ENCODE measurements around the gene CYP1A2.
"Not testable (repeated sequence)": the region's sequence is repeated elsewhere in the genome, so short reads cannot be mapped to it uniquely, and the experiment has no call there.

CYP1A2 gene

GRCh38 chr15:74735305-74735704 is 13.3 kb upstream of the CYP1A2 start:
- DNase-seq (ENCODE audit: low read depth in 2 of 2) = no peak

GRCh38 chr15:74738239-74738638 is 10.4 kb upstream of the CYP1A2 start:
- DNase-seq (ENCODE audit: low read depth in 2 of 2) = not testable (repeated sequence)

- no peak for DNase-seq (ENCODE audit: low read depth in 2 of 2)
Observed at GRCh38 chr15:74742422-74742821, 6.2 kb upstream of the CYP1A2 start.

GRCh38 chr15:74746389-74746788 is 2.3 kb upstream of the CYP1A2 start:
- DNase-seq (ENCODE audit: low read depth in 2 of 2) = no peak

- DNase-seq (ENCODE audit: low read depth in 2 of 2) = no peak
Observed at GRCh38 chr15:74749832-74750231, 1.2 kb downstream of the CYP1A2 start.

GRCh38 chr15:74750751-74751150 is 2.1 kb downstream of the CYP1A2 start:
- no peak for DNase-seq (ENCODE audit: low read depth in 2 of 2)

GRCh38 chr15:74752011-74752410 is 3.4 kb downstream of the CYP1A2 start:
- DNase-seq (ENCODE audit: low read depth in 2 of 2) = no peak

- DNase-seq (ENCODE audit: low read depth in 2 of 2) = no peak
Observed at GRCh38 chr15:74752531-74752930, 3.9 kb downstream of the CYP1A2 start.

GRCh38 chr15:74754593-74755215 is 6.1 kb downstream of the CYP1A2 start:
- DNase-seq (ENCODE audit: low read depth in 2 of 2) = no peak

GRCh38 chr15:74758736-74759135 is 10.1 kb downstream of the CYP1A2 start:
- no peak for DNase-seq (ENCODE audit: low read depth in 2 of 2)

GRCh38 chr15:74762791-74763150 is 14.1 kb downstream of the CYP1A2 start:
- DNase-seq (ENCODE audit: low read depth in 2 of 2) = no peak

GRCh38 chr15:74763416-74763815 is 14.8 kb downstream of the CYP1A2 start:
- no peak for DNase-seq (ENCODE audit: low read depth in 2 of 2)

- DNase-seq (ENCODE audit: low read depth in 2 of 2) = no peak
Observed at GRCh38 chr15:74767167-74768098, 18.8 kb downstream of the CYP1A2 start.

GRCh38 chr15:74768099-74768770 is 19.6 kb downstream of the CYP1A2 start:
- DNase-seq (ENCODE audit: low read depth in 2 of 2) = no peak

- DNase-seq (ENCODE audit: low read depth in 2 of 2) = no peak
Observed at GRCh38 chr15:74768771-74769342, 20.2 kb downstream of the CYP1A2 start.

- DNase-seq (ENCODE audit: low read depth in 2 of 2) = no peak
Observed at GRCh38 chr15:74769463-74770025, 20.9 kb downstream of the CYP1A2 start.

- DNase-seq (ENCODE audit: low read depth in 2 of 2) = no peak
Observed at GRCh38 chr15:74770211-74770903, 21.7 kb downstream of the CYP1A2 start.

- DNase-seq (ENCODE audit: low read depth in 2 of 2) = no peak
Observed at GRCh38 chr15:74773329-74773728, 24.7 kb downstream of the CYP1A2 start.

- no peak for DNase-seq (ENCODE audit: low read depth in 2 of 2)
Observed at GRCh38 chr15:74773731-74774252, 25.1 kb downstream of the CYP1A2 start.

- no peak for DNase-seq (ENCODE audit: low read depth in 2 of 2)
Observed at GRCh38 chr15:74775132-74775562, 26.5 kb downstream of the CYP1A2 start.

GRCh38 chr15:74775894-74776293 is 27.2 kb downstream of the CYP1A2 start:
- DNase-seq (ENCODE audit: low read depth in 2 of 2) = no peak
